HG02623 (cell line): ENCODE measurements around the gene CDK4.

Source experiments
- ATAC-seq: cut with Tn5 transposase; IDR thresholded peaks from one replicate; pipeline ENCODE4 v1.9.1; 2021; ENCODE audit warnings: moderate library complexity; ENCODE audit not compliant: unreplicated experiment

Gene CDK4

DNA sequence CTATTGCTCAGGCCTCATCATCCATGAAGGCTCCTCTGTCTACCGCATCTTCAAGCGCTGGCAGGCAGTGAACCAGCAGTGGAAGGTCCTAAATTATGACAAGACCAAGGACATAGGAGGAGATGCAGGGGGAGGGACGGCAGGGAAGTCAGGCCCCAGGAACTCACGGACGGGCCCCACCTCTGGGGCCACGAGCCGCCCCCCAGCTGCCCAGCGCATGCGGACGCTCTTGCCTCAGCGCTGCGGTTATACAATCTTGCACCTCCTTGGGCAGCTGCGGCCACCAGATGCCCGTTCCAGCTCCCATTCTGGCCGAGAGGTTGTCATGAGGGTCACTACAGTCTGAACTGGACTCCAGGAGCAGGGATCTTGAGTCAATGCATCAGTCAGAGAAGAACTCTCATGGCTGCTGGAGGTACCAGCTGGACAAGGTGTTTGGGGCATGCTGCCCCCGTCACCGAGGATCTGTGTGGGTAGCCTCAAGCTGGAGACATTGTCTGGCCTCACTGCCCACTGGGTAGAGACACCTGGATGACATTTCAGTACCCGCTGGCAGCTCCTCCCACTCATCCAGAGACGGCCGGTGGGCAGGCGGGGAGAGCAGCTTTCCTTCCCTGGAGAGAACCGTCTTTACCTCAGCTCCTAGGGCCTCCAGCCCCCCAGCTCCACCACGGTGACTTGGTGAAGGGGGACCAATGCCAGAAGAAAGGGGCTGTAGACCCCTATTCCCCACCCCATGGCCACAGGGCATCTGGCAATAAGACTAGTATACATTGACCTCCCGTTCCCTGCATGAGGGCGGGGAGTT lies 6.6 kb upstream of the CDK4 start:
- ATAC-seq, result no peak

DNA sequence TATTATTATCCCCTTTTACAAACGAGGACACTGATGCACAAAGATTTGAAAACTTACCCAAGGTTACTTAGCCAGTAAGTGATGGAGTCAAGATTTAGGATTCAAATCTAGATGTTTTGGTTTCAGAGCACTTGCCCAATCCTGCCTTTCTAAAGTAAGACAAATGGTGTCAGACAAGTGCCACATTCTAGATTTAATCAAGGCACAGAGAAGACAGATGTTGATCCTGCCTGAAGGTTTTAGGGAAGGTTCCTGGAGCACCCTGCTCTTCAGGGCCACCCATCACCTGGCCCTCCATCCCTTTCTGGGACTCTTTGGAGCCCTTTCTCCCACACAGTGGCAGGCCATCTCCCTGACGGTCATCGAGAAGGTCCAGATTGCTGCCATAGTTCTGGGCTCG lies 5.7 kb upstream of the CDK4 start:
- ATAC-seq, result no peak

- no peak for ATAC-seq
Observed at GRCh38 chr12:57756406-57757341, 4.6 kb upstream of the CDK4 start.

- no peak for ATAC-seq
Observed at GRCh38 chr12:57755454-57756372, 3.6 kb upstream of the CDK4 start.

DNA sequence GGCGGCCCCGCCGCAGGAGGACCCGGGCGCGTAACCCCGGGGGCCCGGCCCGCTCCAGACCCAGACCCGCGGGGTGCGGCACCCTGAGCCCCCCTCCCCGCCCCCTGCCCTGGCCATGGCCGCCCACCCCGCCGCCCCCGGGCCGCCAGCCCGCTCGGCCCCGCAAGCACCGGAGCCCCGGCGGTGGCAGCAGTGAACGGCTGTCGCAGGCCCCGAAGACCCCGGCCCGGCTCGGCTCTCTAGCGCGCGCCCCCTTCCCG lies 3.0 kb upstream of the CDK4 start:
- no peak for ATAC-seq

DNA sequence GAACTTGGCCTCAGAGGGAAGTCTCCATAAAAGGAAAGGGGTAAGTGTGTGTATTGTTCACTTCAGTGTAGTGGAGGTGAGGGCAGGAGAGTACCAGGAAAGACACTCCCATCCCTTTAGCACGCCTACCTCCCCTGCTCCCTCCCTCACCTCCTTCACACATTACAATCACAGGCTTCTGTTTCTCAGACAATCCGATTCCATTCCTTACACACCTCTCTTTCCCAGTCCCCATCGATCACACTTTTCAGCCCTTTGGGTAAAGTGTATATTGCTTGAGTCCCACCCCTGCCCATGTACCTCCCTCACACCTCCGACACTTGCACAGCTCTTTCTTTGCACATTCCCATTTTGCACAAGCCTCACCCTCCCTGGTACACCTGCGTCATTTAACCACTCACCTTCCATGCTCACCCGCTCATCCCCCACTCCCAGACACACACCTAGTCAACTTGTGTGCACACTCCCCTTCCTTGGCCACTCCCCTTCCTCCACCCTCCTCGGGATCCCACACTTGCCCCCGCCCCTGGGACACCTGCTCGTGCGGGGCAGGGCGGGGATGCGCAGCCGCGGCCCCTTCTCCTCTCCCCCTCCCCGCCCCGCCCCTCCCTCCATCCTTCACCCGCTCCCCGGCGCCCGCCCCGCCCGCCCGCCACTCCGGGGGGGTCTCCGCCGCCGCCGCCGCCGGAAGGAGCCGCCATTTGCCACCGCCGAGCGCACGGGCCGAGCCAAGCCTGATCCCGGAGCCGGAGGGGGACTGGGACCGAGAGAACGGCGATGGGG lies 2.5 kb upstream of the CDK4 start, which contains the start of gene MARCHF9:
Gene MARCHF9 (plus strand): TSS at position 693 of the 783 bp plus-strand sequence. CDS start 426 bp downstream, outside the sequence.
- peak; percentile 33 for ATAC-seq

DNA sequence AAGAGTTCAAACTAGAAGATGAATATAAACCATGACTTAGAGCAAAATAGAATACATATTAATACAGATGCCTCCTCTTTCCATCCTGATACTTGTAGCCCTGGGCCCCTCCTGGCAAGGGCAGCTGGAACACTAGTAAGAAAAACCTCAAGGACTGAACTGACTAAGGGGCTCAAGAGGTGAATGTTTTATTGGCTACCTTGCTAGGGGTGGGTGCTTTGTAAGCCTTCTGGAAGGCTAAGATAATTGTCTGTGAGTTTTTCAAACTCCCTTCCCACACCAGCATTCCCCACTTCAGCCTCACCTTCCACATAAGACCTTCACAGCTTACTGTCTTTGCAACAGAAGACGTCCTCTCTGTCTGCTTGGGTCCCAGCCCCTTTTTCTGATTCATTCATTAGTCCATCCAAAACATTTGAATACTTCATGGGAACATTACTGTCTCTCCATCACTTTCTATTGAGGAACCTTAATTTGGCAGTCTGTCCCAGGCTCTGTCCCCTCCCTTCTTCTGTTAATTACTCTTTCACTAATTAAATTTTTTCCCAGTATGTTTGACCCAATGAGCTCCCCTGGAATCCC lies 1.7 kb upstream of the CDK4 start:
- ATAC-seq, result no peak

- no peak for ATAC-seq
Observed at GRCh38 chr12:57752668-57753000, 524 bp upstream of the CDK4 start.

- ATAC-seq, result no peak
Observed at GRCh38 chr12:57751432-57751787, 700 bp downstream of the CDK4 start.

DNA sequence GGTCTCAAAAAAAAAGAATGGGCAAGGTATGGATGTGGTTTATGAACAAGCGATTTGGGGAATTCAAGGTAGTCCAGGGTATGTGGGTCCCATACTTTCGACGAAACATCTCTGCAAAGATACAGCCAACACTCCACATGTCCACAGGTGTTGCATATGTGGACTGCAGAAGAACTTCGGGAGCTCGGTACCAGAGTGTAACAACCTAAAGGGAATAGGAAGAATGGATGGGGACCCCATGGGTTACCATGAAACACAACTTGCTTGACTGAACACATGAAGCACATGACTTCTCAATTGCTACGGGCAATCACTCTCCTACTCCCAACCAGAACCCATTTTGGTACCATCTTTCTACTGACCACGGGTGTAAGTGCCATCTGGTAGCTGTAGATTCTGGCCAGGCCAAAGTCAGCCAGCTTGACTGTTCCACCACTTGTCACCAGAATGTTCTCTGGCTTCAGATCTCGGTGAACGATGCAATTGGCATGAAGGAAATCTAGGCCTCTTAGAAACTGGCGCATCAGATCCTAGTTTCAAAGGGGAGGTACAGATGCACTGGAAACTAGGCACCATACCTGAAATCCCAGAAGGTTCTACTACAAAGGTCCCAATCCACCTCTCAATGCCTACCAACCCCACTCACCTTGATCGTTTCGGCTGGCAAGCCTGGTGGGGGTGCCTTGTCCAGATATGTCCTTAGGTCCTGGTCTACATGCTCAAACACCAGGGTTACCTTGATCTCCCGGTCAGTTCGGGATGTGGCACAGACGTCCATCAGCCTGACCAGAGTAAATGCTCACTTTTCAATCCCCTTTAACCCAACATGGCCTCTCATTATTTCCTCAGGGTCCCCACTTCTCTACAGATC lies 1.3 kb downstream of the CDK4 start:
- no peak for ATAC-seq

- no peak for ATAC-seq
Observed at GRCh38 chr12:57749061-57749460, 3.0 kb downstream of the CDK4 start.

DNA sequence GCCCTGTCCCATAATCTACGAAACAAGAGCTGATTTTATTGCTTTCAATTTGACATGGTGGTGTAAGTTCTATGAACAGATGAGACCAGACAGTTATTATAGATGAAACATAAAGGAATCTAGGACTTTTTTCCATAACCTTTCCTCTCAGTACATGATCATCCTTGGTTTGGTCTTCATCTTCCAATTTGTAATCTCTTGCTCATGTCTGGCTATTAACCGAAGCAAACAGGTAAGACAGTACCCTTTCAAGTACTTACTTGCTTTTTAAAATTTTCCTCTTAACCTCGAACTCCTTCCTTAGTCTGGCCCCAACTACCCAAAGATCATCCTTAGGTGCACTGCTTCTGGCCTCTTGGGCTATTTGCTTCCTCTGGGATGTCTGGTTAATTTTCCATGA lies 6.1 kb downstream of the CDK4 start:
- no peak for ATAC-seq

GRCh38 chr12:57745485-57745881 lies 6.6 kb downstream of the CDK4 start:
- ATAC-seq, result no peak

DNA sequence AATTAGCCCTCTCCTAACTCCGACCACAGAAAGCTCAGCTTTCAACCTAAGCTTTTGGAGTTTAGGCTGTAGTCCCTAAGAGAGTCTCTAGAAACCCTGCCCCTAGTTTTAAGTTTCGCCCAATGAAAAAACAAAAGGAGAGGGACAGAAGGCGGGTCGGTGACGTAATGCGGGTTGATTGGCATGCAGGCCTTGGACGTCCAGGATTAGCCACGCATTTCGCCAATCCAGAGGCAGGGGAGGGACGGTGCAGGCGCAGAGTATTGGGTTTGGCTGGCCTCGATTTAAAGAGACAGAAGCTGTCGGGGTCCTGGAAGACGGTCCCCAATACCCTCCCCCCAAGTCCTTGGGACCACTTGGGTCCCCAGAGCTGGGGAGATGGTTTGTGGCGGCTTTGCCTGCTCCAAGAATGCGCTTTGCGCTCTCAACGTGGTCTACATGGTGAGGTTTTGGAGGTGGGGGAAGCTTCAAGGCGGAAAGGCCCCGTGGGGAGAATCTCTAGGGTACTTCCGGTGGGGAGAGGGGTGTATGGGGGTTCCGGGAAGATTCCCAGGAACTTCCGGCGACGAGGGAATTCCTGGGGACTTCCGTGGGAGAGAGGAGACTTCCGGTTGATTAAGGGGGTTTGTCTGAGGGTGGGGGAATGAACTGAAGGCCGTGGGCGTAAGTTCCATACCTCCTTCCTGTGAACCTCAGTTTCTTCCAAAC lies 7.2 kb downstream of the CDK4 start, which contains the start of gene TSPAN31:
Gene TSPAN31 (plus strand): TSS at position 263 of the 708 bp plus-strand sequence. CDS start 116 bp downstream, at position 379.
- ATAC-seq, result peak; percentile 82

DNA sequence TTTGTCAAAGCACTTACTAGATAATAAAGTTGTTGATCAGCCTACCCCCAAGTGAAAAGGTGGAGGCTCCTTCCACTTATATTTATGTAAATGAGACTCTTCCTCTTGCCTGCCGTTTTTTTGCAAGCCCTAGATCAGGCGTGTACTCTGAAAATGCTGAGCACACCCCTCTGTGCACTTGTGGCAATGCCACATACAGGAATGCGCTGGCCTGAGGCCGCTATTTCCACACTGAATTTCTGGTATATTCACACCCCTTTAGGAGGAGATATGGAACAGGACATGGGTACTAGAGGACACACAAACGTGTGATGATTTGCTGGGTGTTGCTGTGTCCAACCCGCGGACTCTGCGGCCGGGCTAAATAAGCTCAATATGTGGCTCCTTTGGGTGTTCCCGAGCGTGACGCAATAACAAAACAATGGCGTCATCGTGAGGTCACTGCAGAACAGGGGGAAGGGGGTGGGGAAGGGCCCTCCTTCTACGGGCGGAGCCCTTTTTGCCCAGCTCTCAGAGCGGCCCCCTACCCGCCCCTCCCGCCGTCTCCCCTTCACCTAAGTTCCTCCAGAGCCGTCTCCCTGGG lies 7.8 kb downstream of the CDK4 start:
- peak; percentile 30 for ATAC-seq

DNA sequence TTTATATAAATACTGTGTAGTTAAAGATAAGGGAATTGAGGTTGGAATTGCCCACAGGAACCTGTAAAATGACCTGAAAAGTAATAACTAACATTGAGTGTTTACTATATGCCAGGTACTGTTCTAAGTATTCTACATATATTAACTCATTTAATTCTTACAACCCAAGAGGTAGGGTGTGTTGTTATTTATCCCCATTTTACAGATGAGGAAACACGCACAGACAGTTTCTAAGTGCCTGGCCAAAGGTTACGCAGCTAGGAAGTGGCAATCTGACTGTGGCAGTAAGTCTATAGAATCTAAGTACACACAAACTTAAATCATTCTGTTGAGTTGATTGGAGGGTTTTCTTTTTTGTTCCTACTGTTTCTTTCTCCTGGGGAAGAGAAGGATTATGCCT lies 8.3 kb downstream of the CDK4 start:
- ATAC-seq, result no peak

GRCh38 chr12:57741844-57742738 lies 10.0 kb downstream of the CDK4 start:
- ATAC-seq, result peak; percentile 44
